ENCODE results near the gene RELT.

- TF ChIP-seq EZH2 (IDR thresholded peaks at IDR 0.05; ENCODE audit: low read length, missing control alignments) = no peak
- TF ChIP-seq, protein P1, sequence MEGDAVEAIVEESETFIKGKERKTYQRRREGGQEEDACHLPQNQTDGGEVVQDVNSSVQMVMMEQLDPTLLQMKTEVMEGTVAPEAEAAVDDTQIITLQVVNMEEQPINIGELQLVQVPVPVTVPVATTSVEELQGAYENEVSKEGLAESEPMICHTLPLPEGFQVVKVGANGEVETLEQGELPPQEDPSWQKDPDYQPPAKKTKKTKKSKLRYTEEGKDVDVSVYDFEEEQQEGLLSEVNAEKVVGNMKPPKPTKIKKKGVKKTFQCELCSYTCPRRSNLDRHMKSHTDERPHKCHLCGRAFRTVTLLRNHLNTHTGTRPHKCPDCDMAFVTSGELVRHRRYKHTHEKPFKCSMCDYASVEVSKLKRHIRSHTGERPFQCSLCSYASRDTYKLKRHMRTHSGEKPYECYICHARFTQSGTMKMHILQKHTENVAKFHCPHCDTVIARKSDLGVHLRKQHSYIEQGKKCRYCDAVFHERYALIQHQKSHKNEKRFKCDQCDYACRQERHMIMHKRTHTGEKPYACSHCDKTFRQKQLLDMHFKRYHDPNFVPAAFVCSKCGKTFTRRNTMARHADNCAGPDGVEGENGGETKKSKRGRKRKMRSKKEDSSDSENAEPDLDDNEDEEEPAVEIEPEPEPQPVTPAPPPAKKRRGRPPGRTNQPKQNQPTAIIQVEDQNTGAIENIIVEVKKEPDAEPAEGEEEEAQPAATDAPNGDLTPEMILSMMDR (conservative IDR thresholded peaks at IDR 0.05 in 1 of 2, IDR thresholded peaks at IDR 0.05 in 1 of 2; ENCODE audit: low read depth in 1 of 2, low read length in 2 of 2) = no peak
These were observed 19.4 kb downstream of the RELT start for GRCh38 chr11:73395297-73396208.
